ENCODE measurements around the gene SLC17A5.
"Not testable (repeated sequence)": the region's sequence is repeated elsewhere in the genome, so short reads cannot be mapped to it uniquely, and the experiment has no call there.

SLC17A5 gene

DNA sequence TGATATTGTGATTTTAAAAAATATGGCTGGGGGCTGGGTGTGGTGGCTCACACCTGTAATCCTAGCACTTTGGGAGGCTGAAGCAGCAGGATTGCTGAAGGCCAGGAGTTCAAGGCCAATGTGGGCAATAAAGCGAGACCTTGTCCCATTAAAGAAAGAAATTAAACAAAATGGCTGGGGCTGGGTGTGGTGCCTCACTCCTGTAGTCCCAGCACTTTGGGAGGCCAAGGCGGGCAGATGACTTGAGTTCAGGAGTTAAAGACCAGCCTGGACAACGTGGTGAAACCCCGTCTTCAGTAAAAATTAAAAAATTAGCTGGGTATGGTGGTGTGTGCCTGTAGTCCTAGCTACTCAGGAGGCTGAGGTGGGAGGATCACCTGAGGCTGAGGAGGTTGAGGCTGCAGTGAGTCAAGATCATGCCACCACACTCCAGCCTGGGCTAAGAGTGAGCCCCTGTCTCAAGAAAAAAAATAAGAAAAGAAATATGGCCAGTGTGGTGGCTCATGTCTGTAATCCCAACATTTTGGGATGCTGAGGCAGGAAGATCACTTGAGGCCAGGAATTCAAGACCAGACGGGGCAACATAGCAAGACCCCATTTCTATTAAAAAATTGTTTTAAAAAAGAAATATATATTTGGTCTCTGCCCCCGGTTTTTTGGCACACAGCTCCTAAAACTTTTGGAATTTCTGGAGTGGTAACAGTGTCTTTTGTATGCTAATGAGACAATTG is 39.8 kb downstream of the SLC17A5 start:
- DNase-seq: no peak

DNA sequence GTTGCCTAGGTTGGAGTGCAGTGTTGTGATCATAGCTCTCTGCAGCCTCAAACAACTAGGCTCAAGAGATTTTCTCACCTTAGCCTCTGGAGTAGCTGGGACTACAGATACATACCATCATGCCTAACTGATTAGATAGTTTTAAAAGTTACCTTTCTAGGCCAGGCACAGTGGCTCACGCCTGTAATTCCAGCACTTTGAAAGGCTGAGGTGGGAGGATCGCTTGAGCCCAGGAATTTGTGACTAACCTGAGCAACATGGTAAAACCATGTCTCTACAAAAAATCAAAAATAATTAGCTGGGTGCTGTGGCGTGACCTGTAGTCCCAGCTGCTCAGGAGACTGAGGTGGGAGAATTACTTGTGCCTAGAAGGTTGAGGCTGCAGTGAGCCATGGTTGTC is 41.2 kb downstream of the SLC17A5 start:
- no peak for DNase-seq

DNA sequence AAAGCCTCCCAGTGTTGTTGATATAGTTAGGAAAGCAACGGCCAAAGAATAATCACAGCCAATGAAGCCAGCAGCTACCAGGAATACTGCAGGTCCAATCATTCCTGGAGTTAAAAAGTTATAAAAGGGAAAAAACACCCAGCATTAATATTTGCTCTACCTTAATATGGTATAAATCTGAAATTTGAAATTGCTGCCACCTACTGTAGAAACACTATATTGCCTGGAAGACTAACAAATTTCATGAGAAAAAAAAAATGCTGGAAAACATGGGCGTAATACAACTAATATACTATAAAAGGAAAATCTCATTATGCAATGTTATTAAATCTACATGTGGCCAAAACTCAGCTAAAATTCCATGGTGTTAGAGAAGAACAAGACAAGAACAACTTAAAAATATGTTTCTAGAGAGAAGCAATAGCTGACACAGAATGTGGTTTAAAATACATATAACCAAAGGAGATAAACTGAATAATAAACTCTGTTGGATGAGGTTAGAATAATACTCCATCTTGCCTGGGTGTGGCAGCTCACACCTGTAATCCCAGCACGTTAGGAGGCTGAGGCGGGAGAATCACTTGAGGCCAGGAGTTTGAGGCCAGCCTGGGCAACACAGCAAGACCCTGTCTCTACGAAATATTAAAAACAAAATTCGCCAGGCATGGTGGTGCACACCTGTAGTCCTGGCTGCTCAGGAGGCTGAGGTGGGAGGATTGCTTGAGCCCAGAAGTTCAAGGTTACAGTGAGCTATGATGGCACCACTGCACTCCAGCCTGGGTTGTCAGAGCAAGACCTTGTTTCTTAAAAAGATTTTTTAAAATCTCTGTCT is 43.1 kb downstream of the SLC17A5 start:
- DNase-seq: no peak

GRCh38 chr6:73608761-73609160 is 45.0 kb downstream of the SLC17A5 start:
- no peak for DNase-seq

DNA sequence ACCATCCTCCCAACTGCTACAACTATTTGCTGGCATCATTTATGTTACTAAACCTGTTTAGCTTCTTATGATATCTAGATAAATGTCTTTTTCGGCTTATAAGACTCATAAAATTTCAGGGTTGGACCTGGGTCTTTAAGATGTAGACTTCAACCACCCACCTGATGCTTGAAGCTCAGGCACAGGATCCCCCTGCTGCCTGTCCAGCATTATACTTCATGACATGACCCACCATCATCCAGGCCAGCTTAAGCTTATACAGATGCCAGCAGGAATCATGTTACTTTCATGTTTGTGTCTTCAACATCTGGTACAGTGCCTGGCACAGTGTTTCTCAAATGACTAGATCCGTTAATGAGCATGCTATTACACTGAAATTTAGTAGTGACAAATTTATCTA is 47.4 kb downstream of the SLC17A5 start:
- DNase-seq: no peak

DNA sequence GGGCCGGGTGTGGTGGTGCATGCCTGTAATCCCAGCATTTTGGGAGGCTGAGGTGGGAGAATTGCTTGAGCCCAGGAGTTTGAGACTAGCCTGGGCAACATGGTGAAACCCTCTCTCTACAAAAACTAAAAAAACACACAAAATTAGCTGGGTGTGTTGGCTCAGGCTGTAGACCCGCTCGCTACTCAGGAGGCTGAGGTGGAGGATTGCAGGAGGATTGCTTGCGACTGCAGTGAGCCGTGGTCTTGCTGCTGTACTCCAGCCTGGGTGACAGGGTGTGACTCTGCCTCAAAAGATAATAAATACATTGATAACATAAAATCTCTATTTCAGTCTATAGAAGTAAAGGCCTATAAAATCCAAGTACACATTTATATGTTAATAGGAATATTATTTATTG is 49.3 kb downstream of the SLC17A5 start:
- no peak for DNase-seq

DNA sequence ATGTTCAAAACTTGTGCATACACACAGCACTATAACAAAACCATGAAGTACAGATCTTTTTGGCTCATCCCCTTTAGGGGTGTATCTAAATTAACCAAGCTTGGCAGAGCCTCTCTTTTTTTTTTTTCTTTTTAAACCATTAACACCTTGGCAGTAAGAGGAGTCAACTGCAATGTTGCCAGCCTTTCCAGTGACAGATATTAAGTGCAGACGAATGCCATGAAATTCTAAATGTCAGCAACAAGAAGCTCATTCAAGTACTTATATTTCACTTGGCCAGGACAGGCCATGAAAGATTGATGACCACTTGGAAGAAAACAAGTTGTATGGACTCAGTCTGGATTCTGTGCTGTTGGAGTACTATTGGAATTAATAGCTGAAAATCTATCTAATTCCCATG is 49.8 kb downstream of the SLC17A5 start:
- no peak for DNase-seq

DNA sequence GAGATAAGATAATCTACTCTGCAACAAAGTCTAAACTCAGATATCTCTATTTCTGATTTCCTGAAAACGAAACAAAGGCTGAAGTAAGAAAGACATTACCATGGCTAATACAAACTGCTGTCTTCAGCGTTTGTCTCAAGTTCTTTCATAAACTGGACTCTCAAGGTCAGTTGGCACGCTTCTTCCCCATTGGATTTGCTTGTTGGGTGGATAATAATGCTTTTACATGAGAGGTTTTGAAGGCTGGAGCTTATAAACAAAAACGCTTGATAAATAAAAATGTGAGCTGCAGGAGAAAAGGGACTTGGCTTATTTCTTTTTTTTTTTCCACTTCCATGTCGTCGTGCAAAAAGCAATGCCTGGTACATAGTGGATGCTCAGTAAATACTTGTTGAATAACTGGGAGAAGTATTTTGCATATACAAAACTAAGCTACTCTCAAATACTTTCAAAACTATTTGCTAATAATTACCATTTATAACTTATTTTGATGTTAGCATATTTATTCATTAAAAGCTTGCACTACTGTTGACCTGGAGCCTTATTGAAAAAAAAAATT is 67.3 kb downstream of the SLC17A5 start:
- DNase-seq: no peak

GRCh38 chr6:73585566-73586415 is 68.0 kb downstream of the SLC17A5 start:
- no peak for DNase-seq

DNA sequence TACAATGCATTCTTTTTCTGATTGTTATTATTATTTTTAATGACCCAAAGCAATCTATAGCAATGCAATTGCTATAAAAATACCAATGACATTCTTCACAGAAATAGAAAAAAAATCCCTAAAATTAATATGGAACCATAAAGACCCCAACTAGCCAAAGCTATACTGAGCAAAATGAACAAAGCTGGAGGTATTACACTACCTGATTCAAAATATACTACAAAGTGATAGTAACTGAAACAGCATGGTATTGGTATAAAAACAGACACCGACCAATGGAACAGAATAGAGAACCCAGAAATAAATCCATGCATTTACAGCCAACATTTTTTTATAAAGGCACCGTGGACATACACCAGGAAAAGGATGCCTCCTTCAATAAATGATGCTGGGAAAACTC is 72.5 kb downstream of the SLC17A5 start:
- no peak for DNase-seq

DNA sequence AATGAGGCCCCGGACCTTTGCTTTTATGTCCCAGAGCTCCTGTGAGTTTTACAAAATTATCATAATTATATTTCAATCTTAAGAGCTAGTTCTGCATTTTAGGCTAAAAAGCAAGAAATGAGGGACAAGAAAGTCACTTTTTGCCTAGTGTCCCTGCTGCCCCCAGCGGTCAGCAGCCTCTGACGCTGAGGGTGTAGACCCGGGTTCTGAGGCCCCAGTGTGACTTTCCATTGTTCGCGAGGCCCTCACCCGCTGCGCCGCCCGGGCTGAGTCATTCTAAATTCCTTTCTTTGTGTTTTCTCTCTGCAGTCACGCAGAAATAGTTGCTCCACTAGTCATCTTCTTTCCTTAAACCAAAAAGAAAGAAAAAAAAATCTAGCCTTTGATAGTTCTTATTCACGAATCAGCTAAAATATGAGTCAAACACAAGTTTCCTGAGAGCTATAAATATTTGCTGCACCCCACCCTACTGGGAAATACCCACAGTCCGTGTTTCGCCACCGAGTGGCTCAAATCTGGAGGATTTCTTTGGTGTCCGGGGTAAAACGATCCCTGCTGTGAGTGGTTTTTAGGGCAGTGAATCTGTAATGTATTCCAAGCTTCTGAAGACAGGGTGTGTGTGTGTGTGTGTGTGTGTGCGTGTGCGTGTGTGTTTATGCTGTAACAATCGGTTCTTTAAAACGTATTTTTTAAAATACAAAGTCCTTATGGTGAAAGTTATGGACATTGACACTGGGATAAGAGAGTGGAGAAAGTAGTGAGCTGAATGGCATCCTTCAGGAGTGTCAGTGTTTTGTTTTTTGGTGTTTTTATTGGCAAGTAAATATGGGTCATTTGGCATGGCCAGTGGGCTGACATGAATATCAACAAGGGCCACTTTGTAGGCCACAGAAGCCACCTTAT is 73.3 kb downstream of the SLC17A5 start:
- peak; percentile 59 for DNase-seq

DNA sequence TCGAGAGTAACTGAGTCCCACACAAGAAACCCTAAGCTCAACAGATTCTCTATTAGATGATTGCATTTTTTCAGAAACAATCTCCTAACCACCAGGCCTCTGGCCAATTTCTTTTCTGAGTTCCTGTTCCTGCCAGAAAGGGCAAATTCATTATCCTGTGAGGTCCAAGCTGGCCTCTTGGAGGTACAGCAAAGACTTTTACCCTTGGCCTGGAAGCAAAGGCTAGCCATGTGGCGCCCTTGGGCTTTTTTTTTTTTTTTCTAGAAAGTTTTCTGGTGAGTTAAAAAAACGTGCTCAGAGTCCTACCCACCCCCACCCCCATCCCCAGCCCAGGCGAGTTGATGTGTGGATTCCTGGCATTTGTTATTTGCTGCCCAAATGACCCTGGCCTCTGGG is 73.9 kb downstream of the SLC17A5 start:
- DNase-seq: no peak

- DNase-seq: no peak
Observed at GRCh38 chr6:73579389-73579788, 74.4 kb downstream of the SLC17A5 start.

DNA sequence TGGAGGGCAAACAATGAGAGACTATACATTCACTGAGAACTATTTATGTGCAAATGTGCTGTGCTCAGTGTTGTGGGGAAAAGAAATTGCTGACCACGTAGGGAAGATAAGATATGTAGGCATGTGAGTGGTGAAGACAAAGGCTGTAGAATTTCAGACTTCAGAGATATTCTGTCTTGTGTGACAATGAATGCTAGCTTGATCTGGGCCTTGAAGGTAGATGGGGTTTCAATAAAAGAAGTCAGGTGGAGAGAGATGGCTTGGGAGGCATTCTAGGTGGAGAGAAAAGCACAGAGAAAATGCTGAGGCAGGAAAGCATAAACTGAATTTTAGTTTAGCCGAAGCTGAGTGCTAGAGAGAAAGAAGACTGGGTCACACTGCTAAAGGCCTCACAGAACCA is 76.1 kb downstream of the SLC17A5 start:
- DNase-seq: no peak

GRCh38 chr6:73572531-73572930 is 81.3 kb downstream of the SLC17A5 start:
- not testable (repeated sequence) for DNase-seq

- not testable (repeated sequence) for DNase-seq
Observed at GRCh38 chr6:73571218-73572181, 82.3 kb downstream of the SLC17A5 start.

DNA sequence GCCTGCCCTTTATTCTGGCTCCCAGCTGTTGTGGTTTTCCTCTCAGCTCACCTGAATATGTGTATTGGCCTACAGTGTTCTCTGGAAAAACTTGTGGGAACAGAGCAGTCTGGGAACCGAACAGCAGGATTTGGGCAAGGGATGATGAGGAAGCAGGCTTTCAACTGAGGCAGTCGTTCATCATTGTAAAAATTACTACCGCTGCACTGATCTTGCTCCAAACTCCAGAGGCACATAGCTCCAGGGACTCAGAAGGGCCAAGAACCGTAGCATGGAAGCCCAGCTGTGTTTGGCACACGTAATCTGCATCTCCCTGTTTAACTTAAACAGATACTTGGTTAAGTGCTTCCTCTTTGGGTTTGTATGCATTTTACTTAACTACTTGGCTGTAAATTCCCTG is 84.7 kb downstream of the SLC17A5 start:
- no peak for DNase-seq

DNA sequence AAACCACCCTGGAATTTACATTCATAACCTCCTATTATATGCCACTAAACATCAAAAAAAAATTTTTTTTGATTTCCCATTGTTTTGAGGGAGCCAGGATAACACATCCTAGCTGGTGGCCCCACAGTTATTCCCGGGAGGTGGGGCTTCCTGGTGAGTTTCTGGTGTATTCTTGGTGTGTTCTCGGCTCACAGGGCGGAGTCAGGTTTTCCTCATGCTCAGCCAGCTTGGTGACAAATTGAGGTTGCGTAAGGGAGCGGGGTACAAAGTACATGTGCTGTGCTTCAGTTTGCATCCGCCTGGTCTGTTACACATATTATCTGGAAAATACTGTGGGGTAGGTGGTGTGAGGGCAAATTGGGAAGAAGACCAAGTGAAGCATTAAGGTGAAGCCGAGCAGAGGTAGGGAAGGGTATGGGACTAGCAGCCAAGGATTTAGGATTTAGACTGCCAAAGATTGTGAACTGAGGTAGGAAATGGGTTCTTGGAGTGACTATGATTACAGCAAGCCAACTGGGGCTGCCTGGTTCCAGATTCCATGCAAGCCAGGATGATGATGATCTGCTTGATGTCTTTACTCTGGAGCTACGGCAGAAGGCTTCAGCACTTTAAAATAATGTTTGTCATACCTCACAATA is 86.7 kb downstream of the SLC17A5 start:
- DNase-seq: no peak

- DNase-seq: not testable (repeated sequence)
Observed at GRCh38 chr6:73566486-73566871, 87.3 kb downstream of the SLC17A5 start.

DNA sequence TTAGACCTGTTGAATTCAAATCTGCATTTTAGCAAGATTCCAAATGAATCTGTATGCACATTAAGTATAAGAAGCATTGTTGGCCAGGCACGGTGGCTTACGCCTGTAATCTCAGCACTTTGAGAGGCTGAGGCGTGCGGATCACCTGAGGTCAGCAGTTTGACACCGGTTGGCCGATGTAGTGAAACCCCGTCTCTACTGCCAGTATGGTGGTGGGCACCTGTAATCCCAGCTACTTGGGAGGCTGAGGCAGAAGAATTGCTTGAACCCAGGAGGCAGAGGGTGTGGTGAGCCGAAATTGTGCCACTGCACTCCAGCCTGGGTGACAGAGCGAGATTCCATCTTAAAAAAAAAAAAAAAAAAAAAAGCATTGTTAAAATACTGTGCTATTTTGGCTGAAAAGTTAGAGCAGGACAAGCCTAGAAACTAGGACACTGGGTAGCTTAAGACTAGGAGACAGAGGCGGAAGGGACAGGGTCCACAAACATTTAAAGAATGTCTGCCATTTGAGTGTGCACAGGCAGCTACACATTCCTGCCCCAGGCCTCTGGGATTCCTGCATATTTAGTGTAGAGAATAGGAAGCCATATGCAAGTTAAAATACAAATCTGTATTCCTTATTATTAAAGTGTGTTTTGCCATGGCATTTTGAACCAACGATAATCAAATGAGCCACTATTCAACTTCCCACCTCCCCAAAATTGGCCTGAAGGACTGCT is 87.9 kb downstream of the SLC17A5 start:
- no peak for DNase-seq

All from SHP77 treated with DMSO at 0.1 percent for 48 hours (cell line).